IMR-90 (cell line): ENCODE data around the gene STAU1. TPM values are rescaled to one million over a fixed set of nuclear protein-coding genes. Genes with fewer than 3 reads are reported as not detected.

Experiments
- ATAC-seq: fragments of 200-7000 bp; cut with Tn5 transposase; 2 replicates; pipeline ENCODE4 v1.9.1; 2020; ENCODE audit warnings: low read depth, mild to moderate bottlenecking, moderate library complexity
- BruUV-seq: library from RNA; stranded (reverse); fragments of 400-500 nt; replicated peaks from 2 replicates; lab custom pipeline; 2021; lab: Mats Ljungman, UMichigan
- CTCF ChIA-PET: fragments of 300-600 bp; formaldehyde crosslinking; extraction: SDS; loops from one replicate; lab custom pipeline; 2021; ENCODE audit warnings: antibody characterized with exemption; lab: Yijun Ruan, JAX
- POLR2A ChIA-PET: fragments of 300-600 bp; sonication (Branson Sonifier 250); formaldehyde crosslinking; loops from one replicate; lab custom pipeline; 2022; ENCODE audit warnings: antibody characterized with exemption; ENCODE audit not compliant: unreplicated experiment; lab: Charles Lee
- DNase-seq: peaks from one replicate; pipeline ENCODE4 v3.0.0; 2013
- H2AFZ ChIP-seq: replicated peaks from 2 replicates; pipeline ENCODE3; 2013; ENCODE audit warnings: low read length, mild to moderate bottlenecking; ENCODE audit not compliant: poor library complexity
- H2AK5ac ChIP-seq: 2 replicates; pipeline ENCODE4 v1.6.1; 2013; ENCODE audit warnings: low read depth, low read length, inconsistent platforms
- H2AK9ac ChIP-seq: replicated peaks from 2 replicates; pipeline ENCODE3; 2013; ENCODE audit warnings: mild to moderate bottlenecking, low read depth, low read length, moderate library complexity; ENCODE audit not compliant: poor library complexity
- H2BK120ac ChIP-seq: 2 replicates; pipeline ENCODE4 v1.6.1; 2013; ENCODE audit warnings: low read depth, low read length, inconsistent platforms
- H2BK15ac ChIP-seq: 3 replicates; pipeline ENCODE4 v1.6.1; 2013; ENCODE audit warnings: low read depth, low read length, inconsistent platforms
- H2BK20ac ChIP-seq: 2 replicates; pipeline ENCODE4 v1.6.1; 2013; ENCODE audit warnings: low read depth, mild to moderate bottlenecking, inconsistent platforms, low read length, moderate library complexity
- H2BK5ac ChIP-seq: 2 replicates; pipeline ENCODE4 v1.6.1; 2013; ENCODE audit warnings: mild to moderate bottlenecking, low read depth, low read length, inconsistent platforms; ENCODE audit not compliant: poor library complexity, severe bottlenecking
- H3K14ac ChIP-seq: replicated peaks from 2 replicates; pipeline ENCODE4 v1.6.1; 2013; ENCODE audit warnings: low read depth, low read length, inconsistent platforms
- H3K18ac ChIP-seq: 2 replicates; pipeline ENCODE4 v1.6.1; 2013; ENCODE audit warnings: low read depth, low read length, control low read depth
- H3K23ac ChIP-seq: 2 replicates; pipeline ENCODE4 v1.6.1; 2013; ENCODE audit warnings: low read depth, low read length, inconsistent platforms
- H3K27ac ChIP-seq: 2 replicates; pipeline ENCODE4 v1.5.1; 2013; ENCODE audit warnings: mild to moderate bottlenecking, control low read depth, low read length; ENCODE audit not compliant: insufficient read depth
- H3K27me3 ChIP-seq: 2 replicates; pipeline ENCODE4 v1.6.1; 2013; ENCODE audit warnings: low read length; ENCODE audit not compliant: control insufficient read depth, insufficient read depth
- H3K36me3 ChIP-seq: 2 replicates; pipeline ENCODE4 v1.6.1; 2013; ENCODE audit warnings: low read length, mixed read lengths; ENCODE audit not compliant: control insufficient read depth, insufficient read depth
- H3K4ac ChIP-seq: 2 replicates; pipeline ENCODE4 v1.6.1; 2013; ENCODE audit warnings: low read depth, low read length, inconsistent platforms
- H3K4me1 ChIP-seq: 2 replicates; pipeline ENCODE4 v1.6.1; 2013; ENCODE audit warnings: low read length, mixed read lengths; ENCODE audit not compliant: control insufficient read depth, insufficient read depth
- H3K4me2 ChIP-seq: 2 replicates; pipeline ENCODE4 v1.6.1; 2013; ENCODE audit warnings: low read depth, mild to moderate bottlenecking, control low read depth, low read length, moderate library complexity
- H3K4me3 ChIP-seq: 2 replicates; pipeline ENCODE4 v1.5.1; 2013; ENCODE audit warnings: low read depth, mild to moderate bottlenecking, control low read depth, low read length, moderate library complexity; ENCODE audit not compliant: insufficient read depth
- H3K56ac ChIP-seq: 2 replicates; pipeline ENCODE4 v1.6.1; 2013; ENCODE audit warnings: low read length, inconsistent platforms; ENCODE audit not compliant: insufficient read depth; ENCODE audit errors: extremely low read depth
- H3K79me1 ChIP-seq, 2 experiments: 2 replicates each; pipeline ENCODE4 v1.6.1; 2013; ENCODE audit warnings: low read length in 2 of 2, inconsistent platforms in 1 of 2, low read depth in 1 of 2
- H3K9ac ChIP-seq: 2 replicates; pipeline ENCODE4 v1.6.1; 2013; ENCODE audit warnings: low read depth, low read length, control low read depth
- H3K9me1 ChIP-seq: 2 replicates; pipeline ENCODE4 v1.6.1; 2013; ENCODE audit warnings: low read length, inconsistent platforms; ENCODE audit not compliant: insufficient read depth
- H3K9me3 ChIP-seq: 2 replicates; pipeline ENCODE4 v1.6.1; 2013; ENCODE audit warnings: low read length; ENCODE audit not compliant: control insufficient read depth, insufficient read depth
- H4K20me1 ChIP-seq: 2 replicates; pipeline ENCODE4 v1.6.1; 2013; ENCODE audit warnings: low read length, inconsistent platforms; ENCODE audit not compliant: insufficient read depth
- H4K5ac ChIP-seq: 2 replicates; pipeline ENCODE4 v1.6.1; 2013; ENCODE audit warnings: mild to moderate bottlenecking, low read depth, low read length, control low read depth
- H4K8ac ChIP-seq, 2 experiments: 2 replicates each; pipeline ENCODE4 v1.6.1; 2013; ENCODE audit warnings: low read depth in 2 of 2, low read length in 2 of 2, control low read depth in 1 of 2, inconsistent platforms in 1 of 2
- H4K91ac ChIP-seq: 2 replicates; pipeline ENCODE4 v1.6.1; 2013; ENCODE audit warnings: low read depth, low read length, inconsistent platforms; ENCODE audit not compliant: insufficient read depth
- CEBPB ChIP-seq: IDR thresholded peaks from 2 replicates; pipeline ENCODE4 v1.6.1; 2012; ENCODE audit warnings: low read depth, low read length, improper control_type of control experiment
- CHD1 ChIP-seq: IDR thresholded peaks from 2 replicates; pipeline ENCODE4 v1.6.1; 2012; ENCODE audit warnings: low read depth, low read length, improper control_type of control experiment
- FOS ChIP-seq: fragments of 150-350 bp; IDR thresholded peaks from 2 replicates; pipeline ENCODE4 v1.6.1; 2016; ENCODE audit warnings: low read depth, low read length
- MAFK ChIP-seq: IDR thresholded peaks from 2 replicates; pipeline ENCODE4 v1.6.1; 2012; ENCODE audit warnings: low read depth, low read length, improper control_type of control experiment
- MAZ ChIP-seq: IDR thresholded peaks from 2 replicates; pipeline ENCODE4 v1.6.1; 2012; ENCODE audit warnings: low read depth, mild to moderate bottlenecking, low read length, improper control_type of control experiment, moderate library complexity, borderline replicate concordance
- MXI1 ChIP-seq: IDR thresholded peaks from 2 replicates; pipeline ENCODE4 v1.6.1; 2012; ENCODE audit warnings: low read depth, mild to moderate bottlenecking, low read length, moderate library complexity, borderline replicate concordance
- POLR2A ChIP-seq: IDR thresholded peaks from 2 replicates; pipeline ENCODE4 v1.6.1; 2012; ENCODE audit warnings: mild to moderate bottlenecking, low read depth, low read length
- RAD21 ChIP-seq: IDR thresholded peaks from 2 replicates; pipeline ENCODE4 v1.6.1; 2012; ENCODE audit warnings: low read length, improper control_type of control experiment
- RCOR1 ChIP-seq: IDR thresholded peaks from 2 replicates; pipeline ENCODE4 v1.6.1; 2012; ENCODE audit warnings: mild to moderate bottlenecking, low read length, improper control_type of control experiment; ENCODE audit not compliant: insufficient replicate concordance
- RFX5 ChIP-seq: IDR thresholded peaks from 2 replicates; pipeline ENCODE4 v1.8.0; 2012; ENCODE audit warnings: low read depth, mild to moderate bottlenecking, low read length, moderate library complexity
- WGBS, 2 experiments: methylation state at CpG; one replicate each; pipeline versions ENCODE4 v1.1.5 to v1.1.7; 2013; ENCODE audit warnings: missing lambda C conversion rate in 2 of 2; ENCODE audit not compliant: insufficient read length in 1 of 2; ENCODE audit errors: extremely low coverage in 2 of 2; 5-methylcytosine and 5-hydroxymethylcytosine counted together
- dilution Hi-C: fragments of 300-500 bp; cut with HindIII; formaldehyde crosslinking; loops from one replicate; pipeline ENCODE4 v1.14.3; 2018; ENCODE audit warnings: low sequenced_read_pairs; ENCODE audit not compliant: unreplicated experiment
- in situ Hi-C: fragments of 300-500 bp; cut with MboI; formaldehyde crosslinking; loops from 3 replicates; pipeline ENCODE4 v1.14.3; 2019; ENCODE audit warnings: low sequenced_read_pairs, inconsistent platforms, mixed read lengths
- intact Hi-C: fragments of 100-400 bp; cut with micrococcal nuclease; formaldehyde crosslinking; loops from 2 replicates; pipeline ENCODE4 v1.10.0; 2022
- polyA plus RNA-seq, 3 experiments: library from polyadenylated mRNA; depleted of rRNA; stranded (reverse); fragments of >200 nt; gene quantifications; 2 replicates each; pipeline ENCODE4 v1.2.3, GENCODE V29; 2012; ENCODE audit warnings: low replicate concordance in 1 of 3
- total RNA-seq: library from RNA; depleted of rRNA; stranded (reverse); fragments of >200 nt; gene quantifications from 2 replicates; pipeline ENCODE4 v1.2.3, GENCODE V29; 2012
- TF ChIP-seq, protein P1 (sequence below): fragments of 150-350 bp; IDR thresholded peaks from 2 replicates; pipeline ENCODE4 v1.6.1; 2016; ENCODE audit warnings: low read depth, mild to moderate bottlenecking, low read length, moderate library complexity, borderline replicate concordance
- TF ChIP-seq, protein P2 (sequence below): fragments of 150-350 bp; IDR thresholded peaks from 2 replicates; pipeline ENCODE4 v1.6.1; 2017; ENCODE audit warnings: mild to moderate bottlenecking, antibody characterized with exemption, low read length, low read depth

STAU1 gene
- total and polyA plus RNA-seq, 2 of the 4 experiments (the other 2 are of a cell fraction), result 35.3 to 50.3 TPM

DNA sequence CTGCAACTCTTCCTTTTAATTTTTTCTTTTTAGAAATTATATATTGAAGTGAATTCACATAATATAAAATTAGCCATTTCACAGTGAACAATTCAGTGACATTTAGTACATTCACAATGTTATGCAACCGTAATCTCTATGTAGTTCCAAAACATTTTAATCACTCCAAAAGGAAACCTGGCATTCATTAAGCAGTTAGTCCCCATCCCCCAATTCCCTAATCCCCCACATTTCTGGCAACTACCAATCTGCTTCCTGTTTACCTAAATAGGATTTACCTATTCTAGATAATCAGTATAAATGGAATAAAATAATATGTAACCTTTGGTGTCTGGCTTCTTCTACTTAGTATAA lies 22.6 kb upstream of the STAU1 start:
- Histone ChIP-seq H3K9me1 (no peaks in the 10 kb centered on the region), H3K9me3 (peaks cover 5% of the 10 kb centered on the region; the same call in 1 of the 2 replicates), H3K56ac (no peak overlapping the region), H3K36me3 (no peaks in the 10 kb centered on the region), H2BK120ac (no peak overlapping the region), H3K27ac (no peak overlapping the region), H4K8ac (no peak overlapping the region), H3K14ac (no peak overlapping the region), H2AK9ac (no peak overlapping the region), H3K79me1 (no peaks in the 10 kb centered on the region), H2BK20ac (no peak overlapping the region), H3K4me2 (no peak overlapping the region), H3K4me1 (no peaks in the 10 kb centered on the region), H3K23ac (no peak overlapping the region), H2BK5ac (no peak overlapping the region), H4K20me1 (no peaks in the 10 kb centered on the region), H3K9ac (no peak overlapping the region), H2AK5ac (no peak overlapping the region), H2AFZ (no peak overlapping the region), H4K5ac (no peak overlapping the region), H3K27me3 (no peaks in the 10 kb centered on the region), H3K18ac (no peak overlapping the region), H2BK15ac (no peak overlapping the region), H3K4me3 (no peak overlapping the region), H3K4ac (no peak overlapping the region), H4K91ac (no peak overlapping the region)
- in situ Hi-C loops (no loop called here), dilution Hi-C loops (no loop called here), intact Hi-C loops (no loop called here)
- DNase-seq (no peak), ATAC-seq (no peak)
- 86% methylated on average over 1 of the region's 1 CpG; no CpG with 5 or more reads in 1 of the 2 experiments for WGBS, 2 experiments
- CTCF ChIA-PET, result no interaction called here
- TF ChIP-seq MAZ, result no peak
- no peak for TF ChIP-seq POLR2A
- TF ChIP-seq RFX5, result no peak
- TF ChIP-seq RAD21, result no peak
- TF ChIP-seq FOS, result no peak
- no peak for TF ChIP-seq MAFK
- no peak for TF ChIP-seq RCOR1
- no peak for TF ChIP-seq CHD1
- TF ChIP-seq, protein P1, sequence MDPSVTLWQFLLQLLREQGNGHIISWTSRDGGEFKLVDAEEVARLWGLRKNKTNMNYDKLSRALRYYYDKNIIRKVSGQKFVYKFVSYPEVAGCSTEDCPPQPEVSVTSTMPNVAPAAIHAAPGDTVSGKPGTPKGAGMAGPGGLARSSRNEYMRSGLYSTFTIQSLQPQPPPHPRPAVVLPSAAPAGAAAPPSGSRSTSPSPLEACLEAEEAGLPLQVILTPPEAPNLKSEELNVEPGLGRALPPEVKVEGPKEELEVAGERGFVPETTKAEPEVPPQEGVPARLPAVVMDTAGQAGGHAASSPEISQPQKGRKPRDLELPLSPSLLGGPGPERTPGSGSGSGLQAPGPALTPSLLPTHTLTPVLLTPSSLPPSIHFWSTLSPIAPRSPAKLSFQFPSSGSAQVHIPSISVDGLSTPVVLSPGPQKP, result no peak
- no peak for TF ChIP-seq MXI1
- TF ChIP-seq, protein P2, sequence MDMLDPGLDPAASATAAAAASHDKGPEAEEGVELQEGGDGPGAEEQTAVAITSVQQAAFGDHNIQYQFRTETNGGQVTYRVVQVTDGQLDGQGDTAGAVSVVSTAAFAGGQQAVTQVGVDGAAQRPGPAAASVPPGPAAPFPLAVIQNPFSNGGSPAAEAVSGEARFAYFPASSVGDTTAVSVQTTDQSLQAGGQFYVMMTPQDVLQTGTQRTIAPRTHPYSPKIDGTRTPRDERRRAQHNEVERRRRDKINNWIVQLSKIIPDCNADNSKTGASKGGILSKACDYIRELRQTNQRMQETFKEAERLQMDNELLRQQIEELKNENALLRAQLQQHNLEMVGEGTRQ, result no peak
- TF ChIP-seq CEBPB, result no peak
- POLR2A ChIA-PET, result no interaction called here
- no TSS peak for BruUV-seq
